HuH-7 (cell line): ENCODE measurements around the gene HOGA1.

Source experiments
- DNase-seq: peaks from one replicate; pipeline ENCODE4 v3.0.0; 2011; ENCODE audit warnings: low spot score

The HOGA1 gene

DNA sequence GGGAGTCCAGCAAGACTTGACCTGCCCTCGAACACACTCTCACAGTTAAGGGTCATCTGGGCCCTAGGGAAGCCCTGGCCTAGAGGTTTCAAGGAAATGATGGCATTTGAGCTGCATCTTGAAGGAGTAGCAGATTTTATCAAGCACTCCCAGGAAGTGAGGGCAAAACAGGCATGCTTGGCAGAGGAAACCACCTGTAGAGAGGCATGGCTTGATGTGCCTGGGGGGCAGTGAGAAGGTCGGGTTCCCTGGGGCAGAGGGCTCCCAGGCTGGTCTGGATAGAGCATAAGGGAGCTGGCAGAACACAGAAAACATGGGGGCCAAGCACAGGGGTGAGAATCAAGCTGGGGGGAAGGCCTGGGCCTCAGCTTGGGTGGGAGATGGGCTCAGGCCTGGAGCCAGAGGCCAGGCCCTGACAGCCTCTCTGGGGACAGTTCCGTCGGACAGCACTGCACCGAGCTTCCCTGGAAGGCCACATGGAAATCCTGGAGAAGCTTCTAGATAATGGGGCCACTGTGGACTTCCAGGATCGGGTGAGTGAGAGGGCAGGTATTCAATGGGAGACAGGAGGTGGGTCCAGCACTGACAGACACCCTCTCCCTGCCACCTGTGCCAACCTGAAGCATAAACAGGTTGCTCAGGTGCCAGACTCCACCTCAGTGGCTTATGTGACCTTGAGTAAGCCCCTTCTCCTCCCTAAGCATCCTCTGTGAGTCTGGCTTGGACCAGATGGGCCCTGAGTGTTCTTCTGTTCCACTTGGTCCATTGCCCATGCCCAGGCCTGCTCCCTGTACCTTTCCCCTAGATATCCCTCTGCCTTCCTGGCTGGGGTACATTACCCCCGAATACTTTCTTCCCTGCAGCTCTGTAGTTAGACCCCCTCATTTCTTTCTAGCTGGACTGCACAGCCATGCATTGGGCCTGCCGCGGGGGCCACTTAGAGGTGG lies 3.5 kb upstream of the HOGA1 start:
- DNase-seq, result no peak

DNA sequence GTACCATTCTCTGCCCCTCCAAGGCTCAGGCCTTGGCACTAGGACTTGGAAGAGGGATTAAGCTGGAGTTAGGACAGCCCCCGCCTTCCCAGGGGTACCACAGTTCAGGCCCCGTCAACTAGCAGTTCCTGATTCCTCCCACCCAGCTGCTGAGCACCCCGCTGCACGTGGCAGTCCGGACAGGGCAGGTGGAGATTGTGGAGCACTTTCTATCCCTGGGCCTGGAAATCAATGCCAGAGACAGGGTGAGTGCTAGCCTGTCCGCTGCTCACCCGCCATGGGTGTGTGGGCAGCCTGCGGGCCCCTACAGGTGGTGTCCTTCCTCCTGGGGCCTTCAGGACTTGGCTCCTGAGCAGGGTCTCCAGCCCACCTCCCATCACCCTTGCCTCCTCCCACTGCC lies 2.0 kb upstream of the HOGA1 start:
- no peak for DNase-seq

- no peak for DNase-seq
Observed at GRCh38 chr10:97583476-97583875, 713 bp upstream of the HOGA1 start.

DNA sequence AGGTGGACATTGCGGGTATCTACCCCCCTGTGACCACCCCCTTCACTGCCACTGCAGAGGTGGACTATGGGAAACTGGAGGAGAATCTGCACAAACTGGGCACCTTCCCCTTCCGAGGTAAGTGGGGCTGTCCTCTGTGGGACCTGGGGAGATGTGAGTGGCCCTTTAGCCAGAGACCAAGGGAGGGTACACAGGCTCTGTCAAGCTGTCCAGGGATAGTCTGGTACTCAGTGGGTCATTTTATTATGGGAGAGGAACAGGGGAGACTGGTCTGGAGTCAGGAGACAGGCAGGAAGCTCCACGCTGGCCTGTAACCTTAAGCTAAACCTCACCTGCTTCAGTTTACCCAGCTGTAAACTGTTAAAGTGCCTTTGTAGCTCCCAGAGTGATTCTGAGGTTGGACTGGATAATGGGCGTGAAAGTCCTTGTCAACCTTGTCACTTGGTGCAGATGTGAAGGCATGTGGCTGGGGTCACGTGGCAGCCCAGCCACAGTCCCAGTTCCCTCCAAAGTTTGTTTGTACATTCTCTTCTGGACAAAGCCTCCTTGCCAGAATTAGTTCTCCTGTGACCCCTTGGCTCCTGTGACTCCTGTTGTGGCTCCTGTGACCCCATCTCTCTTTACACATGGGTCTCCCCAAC lies 729 bp downstream of the HOGA1 start:
- DNase-seq, result no peak

DNA sequence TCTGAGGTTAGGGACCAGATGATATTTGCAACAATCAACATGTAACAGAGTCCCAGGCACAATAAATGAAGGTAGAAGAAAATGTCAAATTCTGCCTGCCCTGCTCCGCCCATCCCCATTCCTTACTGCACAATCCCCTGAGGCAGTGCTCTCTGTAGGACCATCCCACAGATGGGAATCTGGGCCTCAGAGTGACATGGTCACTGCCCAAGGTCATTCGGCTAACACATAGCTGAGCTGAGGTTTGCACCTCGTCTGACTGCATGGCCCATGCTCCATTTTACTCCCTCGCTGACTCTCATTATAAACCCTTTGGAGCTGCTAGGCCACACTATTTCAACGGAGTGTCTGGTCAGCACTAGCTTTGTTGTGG lies 1.2 kb downstream of the HOGA1 start:
- no peak for DNase-seq

GRCh38 chr10:97587183-97587582 lies 3.0 kb downstream of the HOGA1 start:
- DNase-seq, result no peak

- no peak for DNase-seq
Observed at GRCh38 chr10:97589479-97589878, 5.3 kb downstream of the HOGA1 start, which contains the start of gene C10orf62. Gene C10orf62 (plus strand): TSS chr10:97589721. CDS start chr10:97589898, 177 bp downstream.

GRCh38 chr10:97590082-97590747 lies 6.0 kb downstream of the HOGA1 start:
- no peak for DNase-seq

DNA sequence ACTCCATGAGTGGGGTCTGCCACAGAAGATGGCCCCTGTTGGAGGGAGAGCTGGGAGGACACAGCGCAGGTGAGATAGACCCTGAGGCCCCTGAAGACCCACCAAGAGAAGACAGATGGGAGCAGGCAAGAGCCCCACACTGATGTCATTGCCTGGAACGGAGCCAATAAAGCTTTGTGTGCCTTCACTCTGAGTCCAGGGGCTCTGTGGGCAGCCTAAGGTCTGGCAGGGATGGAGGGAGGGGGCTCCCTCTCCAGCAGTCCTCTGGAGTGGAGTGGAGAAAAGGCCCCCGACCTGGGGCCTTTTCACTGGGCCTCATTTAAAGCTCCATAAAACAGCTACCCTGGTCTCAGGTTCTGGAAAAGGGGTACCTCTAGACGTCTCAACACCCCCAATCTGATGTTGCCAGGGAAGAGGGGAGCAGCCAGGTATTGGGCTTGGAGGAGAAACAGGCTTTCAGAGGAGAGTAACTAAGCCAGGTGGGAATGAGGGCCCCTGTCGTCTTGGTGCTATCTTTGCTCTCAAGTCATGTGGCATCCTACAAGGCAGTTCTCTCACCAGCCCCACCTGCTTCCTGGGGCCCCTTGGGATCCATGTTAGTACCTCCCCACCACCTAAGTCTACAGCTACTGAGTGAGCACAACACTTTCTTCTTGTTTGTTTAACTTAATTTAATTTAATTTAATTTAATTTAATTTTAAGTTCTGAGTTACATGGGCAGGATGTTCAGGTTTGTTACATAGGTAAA lies 6.7 kb downstream of the HOGA1 start:
- no peak for DNase-seq

- DNase-seq, result no peak
Observed at GRCh38 chr10:97593421-97593820, 9.2 kb downstream of the HOGA1 start.

DNA sequence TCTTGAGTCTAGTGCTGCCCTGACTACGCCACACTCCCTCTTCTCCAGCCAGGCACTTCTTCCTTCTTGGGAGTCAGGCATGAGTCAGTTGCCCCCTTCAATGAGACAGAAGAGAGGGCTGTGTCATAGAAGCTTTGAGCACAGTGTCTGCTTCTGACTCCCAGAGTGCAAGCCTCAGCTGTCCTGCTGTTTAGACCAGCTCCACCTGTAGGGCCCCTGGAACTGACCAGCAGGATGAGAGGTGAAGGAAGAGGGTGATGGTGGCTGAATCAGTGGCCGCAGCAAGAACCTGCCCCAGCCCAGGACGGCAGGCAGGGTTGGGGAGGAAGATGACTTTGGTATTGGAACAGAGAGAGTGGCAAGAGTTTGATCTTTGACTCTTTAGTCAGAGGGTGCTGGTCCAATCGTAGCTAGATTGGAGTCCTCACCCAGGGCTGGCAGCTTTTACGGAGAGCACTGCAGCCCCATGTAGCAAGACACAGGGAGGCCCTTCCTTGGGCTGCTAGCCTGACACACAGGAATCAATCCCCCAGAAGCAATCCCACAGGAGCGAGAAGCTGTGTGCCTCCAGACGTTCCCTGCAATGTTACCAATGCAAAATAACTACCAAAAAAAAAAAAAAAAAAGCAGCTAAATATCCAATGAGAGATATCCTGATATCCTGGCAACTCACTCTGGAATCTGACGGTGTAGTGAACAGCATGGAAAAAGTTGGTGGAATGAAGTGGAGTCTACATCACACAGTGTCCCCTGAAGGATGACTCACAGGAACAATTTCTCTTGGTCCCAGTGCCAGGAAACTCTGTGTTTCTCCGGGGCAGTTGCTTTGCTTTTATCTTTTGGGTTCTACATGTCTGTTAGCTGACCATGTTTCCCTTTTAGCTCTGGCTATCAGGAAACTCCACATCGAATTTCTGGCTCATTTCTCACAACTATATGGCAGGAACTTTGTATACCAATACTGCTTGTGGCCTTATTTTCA lies 12.2 kb downstream of the HOGA1 start:
- DNase-seq, result no peak

GRCh38 chr10:97597778-97598177 lies 13.6 kb downstream of the HOGA1 start:
- DNase-seq, result no peak

GRCh38 chr10:97598407-97599271 lies 14.4 kb downstream of the HOGA1 start:
- DNase-seq, result no peak

DNA sequence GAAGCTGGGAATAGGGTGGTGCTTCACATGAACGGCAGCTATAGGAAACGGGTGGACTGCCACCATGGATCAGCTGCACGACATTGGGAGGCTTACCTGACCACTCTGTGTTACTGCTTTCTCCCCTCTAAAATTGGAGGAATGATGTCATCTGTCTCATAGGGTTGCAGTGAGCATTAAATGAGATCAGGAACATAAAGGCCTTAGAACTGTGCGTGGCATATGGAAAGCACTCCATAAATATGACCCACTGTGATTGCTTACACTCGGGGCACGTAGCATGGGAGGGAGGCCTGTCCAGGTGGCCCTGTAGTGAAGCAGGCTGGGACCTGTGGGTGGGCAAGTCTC lies 15.1 kb downstream of the HOGA1 start:
- DNase-seq, result no peak

- no peak for DNase-seq
Observed at GRCh38 chr10:97600616-97601015, 16.4 kb downstream of the HOGA1 start.

DNA sequence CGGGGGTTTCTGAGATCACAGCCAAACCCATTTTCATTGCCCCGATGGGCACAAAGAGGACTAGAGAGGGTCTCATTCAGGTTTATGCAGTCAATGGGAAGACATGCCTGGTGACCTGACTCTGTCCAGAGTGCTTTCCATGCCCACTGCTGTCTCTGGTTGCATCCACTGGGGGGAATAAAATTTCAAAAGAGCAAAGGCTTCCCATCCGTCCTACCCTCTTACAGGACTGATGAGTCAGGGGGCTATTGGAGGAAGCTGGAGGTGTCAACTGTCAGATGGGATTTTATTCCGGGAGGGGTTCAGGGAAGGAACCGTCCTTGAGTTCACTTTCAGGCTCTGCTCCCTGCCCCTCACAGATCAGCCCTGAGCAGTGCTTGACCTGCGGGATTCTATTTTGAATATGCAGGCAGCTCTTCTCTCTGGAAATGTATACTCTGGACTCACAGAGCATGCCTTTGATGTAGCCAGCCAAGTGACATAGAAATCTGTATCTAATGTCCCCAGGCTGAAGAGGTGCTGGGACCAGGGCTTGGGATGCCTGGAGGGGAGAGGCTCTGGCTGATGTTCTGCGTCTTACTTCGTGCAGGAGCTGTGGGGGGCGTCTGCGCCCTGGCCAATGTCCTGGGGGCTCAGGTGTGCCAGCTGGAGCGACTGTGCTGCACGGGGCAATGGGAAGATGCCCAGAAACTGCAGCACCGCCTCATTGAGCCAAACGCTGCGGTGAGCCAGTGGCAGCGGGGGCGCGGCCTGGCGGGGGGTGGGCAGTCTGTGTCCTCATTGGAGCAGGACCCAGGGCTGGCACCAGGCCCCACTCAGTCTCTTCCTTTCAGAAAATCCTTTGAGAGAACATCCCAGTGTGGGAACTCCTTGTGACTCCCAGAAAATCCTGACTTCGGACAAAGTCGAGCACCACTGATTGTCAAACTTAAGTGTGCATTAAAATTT lies 17.4 kb downstream of the HOGA1 start:
- DNase-seq, result no peak

- DNase-seq, result no peak
Observed at GRCh38 chr10:97607095-97607636, 23.0 kb downstream of the HOGA1 start.

- DNase-seq, result no peak
Observed at GRCh38 chr10:97608991-97609561, 24.9 kb downstream of the HOGA1 start.
